A673 (cell line): ENCODE results near the gene ZWINT. TPM values are rescaled to one million over a fixed set of nuclear protein-coding genes. Genes with fewer than 3 reads are reported as not detected.

Experiments used
- Bru-seq: library from RNA; stranded (reverse); fragments of 400-500 nt; gene quantifications from one replicate; lab custom pipeline; 2021; lab: Mats Ljungman, UMichigan
- BruChase-seq, 2 experiments: library from RNA; stranded (reverse); fragments of 400-500 nt; gene quantifications; one replicate each; lab custom pipeline; 2021; lab: Mats Ljungman, UMichigan
- BruUV-seq: library from RNA; stranded (reverse); fragments of 400-500 nt; replicated peaks from 2 replicates; lab custom pipeline; 2021; lab: Mats Ljungman, UMichigan
- CTCF ChIA-PET: fragments of 300-600 bp; sonication (Branson Sonifier 250); formaldehyde crosslinking; loops from one replicate; lab custom pipeline; 2022; ENCODE audit warnings: antibody characterized with exemption; lab: Charles Lee
- POLR2A ChIA-PET: fragments of 300-600 bp; sonication (Branson Sonifier 250); formaldehyde crosslinking; loops from one replicate; lab custom pipeline; 2022; ENCODE audit warnings: antibody characterized with exemption; ENCODE audit not compliant: low non-redundant PET; lab: Charles Lee
- DNase-seq: peaks from one replicate; pipeline ENCODE4 v3.0.0-alpha.2; 2015; ENCODE audit warnings: low spot score
- H3K27ac ChIP-seq: fragments of 200-600 bp; sonication (generic); 2 replicates; pipeline ENCODE4 v1.5.1; 2016; ENCODE audit warnings: mixed run types, low read depth, mild to moderate bottlenecking, mixed read lengths, antibody characterized with exemption, low read length; ENCODE audit not compliant: poor library complexity, severe bottlenecking
- H3K27me3 ChIP-seq: fragments of 200-600 bp; sonication (generic); replicated peaks from 2 replicates; pipeline ENCODE4 v1.6.1; 2017; ENCODE audit warnings: mixed run types, low read depth, mild to moderate bottlenecking, mixed read lengths, antibody characterized with exemption, low read length; ENCODE audit not compliant: insufficient read depth, poor library complexity
- H3K36me3 ChIP-seq: fragments of 200-600 bp; sonication (generic); 2 replicates; pipeline ENCODE4 v1.6.1; 2016; ENCODE audit warnings: mixed run types, mild to moderate bottlenecking, mixed read lengths, antibody characterized with exemption, low read length; ENCODE audit not compliant: insufficient read depth, poor library complexity, severe bottlenecking
- H3K4me1 ChIP-seq: fragments of 200-600 bp; sonication (generic); 2 replicates; pipeline ENCODE4 v1.6.1; 2017; ENCODE audit warnings: mixed run types, mild to moderate bottlenecking, mixed read lengths, antibody characterized with exemption, low read length; ENCODE audit not compliant: insufficient read depth, poor library complexity, severe bottlenecking
- H3K4me3 ChIP-seq: fragments of 200-600 bp; sonication (generic); 2 replicates; pipeline ENCODE4 v1.5.1; 2016; ENCODE audit warnings: low read depth, mixed run types, mild to moderate bottlenecking, mixed read lengths, low read length; ENCODE audit not compliant: poor library complexity, severe bottlenecking
- H3K9me3 ChIP-seq: fragments of 200-600 bp; sonication (generic); 2 replicates; pipeline ENCODE4 v1.6.1; 2016; ENCODE audit warnings: mixed run types, low read depth, mild to moderate bottlenecking, mixed read lengths, antibody characterized with exemption, low read length; ENCODE audit not compliant: poor library complexity, severe bottlenecking
- CTCF ChIP-seq: fragments of 300-800, 200-600 bp; sonication (generic); conservative IDR thresholded peaks from 2 replicates; pipeline ENCODE4 v1.5.1; 2017; ENCODE audit warnings: low read depth, mild to moderate bottlenecking, antibody characterized with exemption, low read length, moderate library complexity, mixed read lengths
- EZH2 ChIP-seq: fragments of 200-600 bp; sonication (generic); IDR thresholded peaks from 2 replicates; pipeline ENCODE4 v1.6.1; 2017; ENCODE audit warnings: borderline replicate concordance, low read depth, mild to moderate bottlenecking, mixed read lengths, antibody characterized with exemption, low read length; ENCODE audit not compliant: poor library complexity, severe bottlenecking
- intact Hi-C: fragments of 100-400 bp; cut with micrococcal nuclease; formaldehyde crosslinking; loops from one replicate; pipeline ENCODE4 v1.10.0; 2022; ENCODE audit not compliant: unreplicated experiment
- long read RNA-seq: library from polyadenylated mRNA; stranded (forward); transcript quantifications from one replicate; pipeline ENCODE4 v2.0.0, GENCODE V29; 2022
- total RNA-seq: library from RNA; stranded (reverse); gene quantifications from 2 replicates; pipeline ENCODE4 v1.2.3, GENCODE V29; 2021

ZWINT gene
- total RNA-seq, result 104 and 112 TPM in 2 replicates
- percentile 93 among the genes with signal in this experiment for Bru-seq, nascent RNA
- percentile 95 among the genes with signal in this experiment for BruChase-seq, experiment 1, labeled RNA remaining after a 2-hour chase
- percentile 98 among the genes with signal in this experiment for BruChase-seq, experiment 2, labeled RNA remaining after a 6-hour chase
- long read RNA-seq, transcript ZWINT-209 (7 exons, 1,961 nt), result minor isoform, 34 of 431 reads
- long read RNA-seq, transcript ZWINT-203 (9 exons, 1,872 nt), result major isoform, 203 of 431 reads
- long read RNA-seq, transcript ZWINT-202 (9 exons, 807 nt), result minor isoform, 37 of 431 reads
- long read RNA-seq, transcript ZWINT-204 (8 exons, 1,851 nt), result minor isoform, 33 of 431 reads
- long read RNA-seq, partial matches to known transcripts, result 58 of 431 reads
- long read RNA-seq, other reads (novel, unspliced or antisense), result 64 of 431 reads

- peaks cover 38% of the 10 kb centered on the region for H3K36me3 ChIP-seq
- peak; percentile 98 for DNase-seq
- H3K4me3 ChIP-seq, result peak within 1 kb of the TSS; percentile 75
- no TSS peak for BruUV-seq
- H3K4me1 ChIP-seq, result no peaks in the 10 kb centered on the region
- no peak for TF ChIP-seq EZH2
- no peak for TF ChIP-seq CTCF
- POLR2A ChIA-PET, result interaction anchor here (0.7 kb wide), 2 partner anchors 9 to 707 kb away, joined by 8 to 11 read pairs; no protein-coding TSS in a partner anchor
- peak within 1 kb of the TSS; percentile 66 for H3K27ac ChIP-seq
- no peaks in the 10 kb centered on the region for H3K9me3 ChIP-seq
- CTCF ChIA-PET, result no interaction called here
- intact Hi-C loops, result no loop called here
- H3K27me3 ChIP-seq, result no peaks in the 10 kb centered on the region
These were observed at the start of gene ZWINT for GRCh38 chr10:56360967-56361612. ZWINT (minus strand) TSS chr10:56361259; CDS start chr10:56361236, 23 bp downstream.

GRCh38 chr10:56383806-56384205 lies 22.7 kb upstream of the ZWINT start:
- H3K4me1 ChIP-seq, result no peaks in the 10 kb centered on the region
- H3K9me3 ChIP-seq, result peaks cover 15% of the 10 kb centered on the region
- intact Hi-C loops, result no loop called here
- H3K4me3 ChIP-seq, result no peak overlapping the region
- no peak for DNase-seq
- no peaks in the 10 kb centered on the region for H3K36me3 ChIP-seq
- no peaks in the 10 kb centered on the region for H3K27me3 ChIP-seq
- ChIA-PET CTCF (no interaction called here), POLR2A (no interaction called here)
- TF ChIP-seq CTCF (no peak), EZH2 (no peak)
- no peak overlapping the region for H3K27ac ChIP-seq
- BruUV-seq, result no TSS peak

GRCh38 chr10:56370217-56371113 lies 9.4 kb upstream of the ZWINT start:
- TF ChIP-seq EZH2, result no peak
- no peak for TF ChIP-seq CTCF
- no peak for DNase-seq
- Histone ChIP-seq H3K27me3 (no peaks in the 10 kb centered on the region), H3K9me3 (peaks cover 20% of the 10 kb centered on the region), H3K36me3 (no peaks in the 10 kb centered on the region), H3K27ac (no peak overlapping the region), H3K4me1 (no peaks in the 10 kb centered on the region), H3K4me3 (no peak overlapping the region)
- BruUV-seq, result no TSS peak
- intact Hi-C loops, result no loop called here
- CTCF ChIA-PET, result no interaction called here
- POLR2A ChIA-PET, result no interaction called here
